ENCODE results near the gene ATXN7L2.

- TF ChIP-seq OSR1 (CRISPR knock-in tag; IDR thresholded peaks at IDR 0.05) (no peak), SNAI2 (CRISPR knock-in tag; IDR thresholded peaks at IDR 0.05) (no peak), RARB (CRISPR knock-in tag; IDR thresholded peaks at IDR 0.05) (no peak), CREB5 (CRISPR knock-in tag; IDR thresholded peaks at IDR 0.05; ENCODE audit: low read depth) (no peak), CSDC2 (CRISPR knock-in tag; IDR thresholded peaks at IDR 0.05) (no peak), BACH2 (CRISPR knock-in tag; IDR thresholded peaks at IDR 0.05; ENCODE audit: borderline replicate concordance) (no peak), TCF4 (CRISPR knock-in tag; IDR thresholded peaks at IDR 0.05; ENCODE audit: borderline replicate concordance) (no peak), CSRNP3 (CRISPR knock-in tag; IDR thresholded peaks at IDR 0.05) (no peak), ZFP3 (CRISPR knock-in tag; IDR thresholded peaks at IDR 0.05) (no peak), ARNTL (CRISPR knock-in tag; IDR thresholded peaks at IDR 0.05; ENCODE audit: borderline replicate concordance, low read depth) (no peak), PATZ1 (CRISPR knock-in tag; IDR thresholded peaks at IDR 0.05; ENCODE audit: borderline replicate concordance) (no peak)
These were observed 33.2 kb downstream of the ATXN7L2 start for GRCh38 chr1:109516872-109517271.

Measured in SK-N-SH treated with all-trans-retinoic acid at 6 μM for 48 hours (cell line).